ENCODE data around the gene LAMA4. TPM values are rescaled to one million over a fixed set of nuclear protein-coding genes. Genes with fewer than 3 reads are reported as not detected.
"Not testable (repeated sequence)": the region's sequence is repeated elsewhere in the genome, so short reads cannot be mapped to it uniquely, and the experiment has no call there.

The LAMA4 gene
- total RNA-seq, 1 experiment from 2014 or later: 0.72 TPM

GRCh38 chr6:112203577-112204349 is 50.6 kb downstream of the LAMA4 start:
- ChIA-PET CTCF (interaction anchor here (0.6 to 1.4 kb wide), 10 partner anchors 10 to 118 kb away, joined by 3 to 9 read pairs (median 4); no protein-coding TSS in a partner anchor), POLR2A (interaction anchor here (0.6 to 1.6 kb wide), 9 partner anchors 9 to 108 kb away, joined by 3 to 6 read pairs (median 3); no protein-coding TSS in a partner anchor)
- no TSS peak for BruUV-seq (replicated peaks)
- H3K4me1 Mint-ChIP-seq (ENCODE audit: insufficient read depth, unreplicated experiment): peaks cover 27% of the 10 kb centered on the region
- intact Hi-C loops (cut with micrococcal nuclease): no loop called here
- peaks cover 7% of the 10 kb centered on the region for H3K36me3 Mint-ChIP-seq (ENCODE audit: insufficient read depth, unreplicated experiment)
- TF ChIP-seq, protein P1, sequence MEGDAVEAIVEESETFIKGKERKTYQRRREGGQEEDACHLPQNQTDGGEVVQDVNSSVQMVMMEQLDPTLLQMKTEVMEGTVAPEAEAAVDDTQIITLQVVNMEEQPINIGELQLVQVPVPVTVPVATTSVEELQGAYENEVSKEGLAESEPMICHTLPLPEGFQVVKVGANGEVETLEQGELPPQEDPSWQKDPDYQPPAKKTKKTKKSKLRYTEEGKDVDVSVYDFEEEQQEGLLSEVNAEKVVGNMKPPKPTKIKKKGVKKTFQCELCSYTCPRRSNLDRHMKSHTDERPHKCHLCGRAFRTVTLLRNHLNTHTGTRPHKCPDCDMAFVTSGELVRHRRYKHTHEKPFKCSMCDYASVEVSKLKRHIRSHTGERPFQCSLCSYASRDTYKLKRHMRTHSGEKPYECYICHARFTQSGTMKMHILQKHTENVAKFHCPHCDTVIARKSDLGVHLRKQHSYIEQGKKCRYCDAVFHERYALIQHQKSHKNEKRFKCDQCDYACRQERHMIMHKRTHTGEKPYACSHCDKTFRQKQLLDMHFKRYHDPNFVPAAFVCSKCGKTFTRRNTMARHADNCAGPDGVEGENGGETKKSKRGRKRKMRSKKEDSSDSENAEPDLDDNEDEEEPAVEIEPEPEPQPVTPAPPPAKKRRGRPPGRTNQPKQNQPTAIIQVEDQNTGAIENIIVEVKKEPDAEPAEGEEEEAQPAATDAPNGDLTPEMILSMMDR (IDR thresholded peaks at IDR 0.05; ENCODE audit: unreplicated experiment): no peak
- peak overlapping the region; percentile 60 for H3K27ac Mint-ChIP-seq (ENCODE audit: low read depth, unreplicated experiment)
- peak overlapping the region; percentile 12 for H3K4me3 Mint-ChIP-seq (ENCODE audit: unreplicated experiment)
- no peaks in the 10 kb centered on the region for H3K9me3 Mint-ChIP-seq (ENCODE audit: unreplicated experiment)
- no peaks in the 10 kb centered on the region for H3K27me3 Mint-ChIP-seq (ENCODE audit: insufficient read depth, unreplicated experiment)
- peak; percentile 89 for DNase-seq (ENCODE audit: unreplicated experiment)

GRCh38 chr6:112202639-112203341 is 51.6 kb downstream of the LAMA4 start:
- H3K4me3 Mint-ChIP-seq (ENCODE audit: unreplicated experiment): no peak overlapping the region
- ChIA-PET CTCF (interaction anchor here (0.6 to 1.2 kb wide), 6 partner anchors 9 to 133 kb away, joined by 3 to 4 read pairs (median 3); no protein-coding TSS in a partner anchor), POLR2A (interaction anchor here (1.0 to 1.6 kb wide), 4 partner anchors 14 to 83 kb away, joined by 3 to 6 read pairs (median 4); no protein-coding TSS in a partner anchor)
- H3K27me3 Mint-ChIP-seq (ENCODE audit: insufficient read depth, unreplicated experiment): no peaks in the 10 kb centered on the region
- TF ChIP-seq, protein P1 (IDR thresholded peaks at IDR 0.05; ENCODE audit: unreplicated experiment): no peak
- no TSS peak for BruUV-seq (replicated peaks)
- no peaks in the 10 kb centered on the region for H3K9me3 Mint-ChIP-seq (ENCODE audit: unreplicated experiment)
- no peak for DNase-seq (ENCODE audit: unreplicated experiment)
- intact Hi-C loops (cut with micrococcal nuclease): no loop called here
- H3K27ac Mint-ChIP-seq (ENCODE audit: low read depth, unreplicated experiment): no peak overlapping the region
- H3K4me1 Mint-ChIP-seq (ENCODE audit: insufficient read depth, unreplicated experiment): peaks cover 27% of the 10 kb centered on the region
- H3K36me3 Mint-ChIP-seq (ENCODE audit: insufficient read depth, unreplicated experiment): peaks cover 7% of the 10 kb centered on the region

GRCh38 chr6:112200185-112200914 is 54.0 kb downstream of the LAMA4 start:
- H3K27me3 Mint-ChIP-seq (ENCODE audit: insufficient read depth, unreplicated experiment); H3K9me3 Mint-ChIP-seq (ENCODE audit: unreplicated experiment); H3K36me3 Mint-ChIP-seq (ENCODE audit: insufficient read depth, unreplicated experiment); DNase-seq (ENCODE audit: unreplicated experiment); intact Hi-C loops (cut with micrococcal nuclease); H3K4me3 Mint-ChIP-seq (ENCODE audit: unreplicated experiment); H3K27ac Mint-ChIP-seq (ENCODE audit: low read depth, unreplicated experiment); BruUV-seq (replicated peaks): not testable (repeated sequence)
- H3K4me1 Mint-ChIP-seq (ENCODE audit: insufficient read depth, unreplicated experiment): peaks cover 20% of the 10 kb centered on the region
- ChIA-PET POLR2A (interaction anchor here (1.0 kb wide), 1 partner anchor 37 kb away, joined by 4 read pairs; no protein-coding TSS in a partner anchor), CTCF (interaction anchor here (0.9 to 1.1 kb wide), 2 partner anchors 22 to 23 kb away, joined by 3 to 5 read pairs; no protein-coding TSS in a partner anchor)

GRCh38 chr6:112199001-112199403 is 55.4 kb downstream of the LAMA4 start:
- ChIA-PET CTCF (interaction anchor here (0.6 to 2.3 kb wide), 4 partner anchors 10 to 369 kb away, joined by 3 to 11 read pairs (median 6); no protein-coding TSS in a partner anchor), POLR2A (interaction anchor here (1.1 kb wide), 1 partner anchor 105 kb away, joined by 3 read pairs; no protein-coding TSS in a partner anchor)
- H3K4me3 Mint-ChIP-seq (ENCODE audit: unreplicated experiment): no peak overlapping the region
- H3K9me3 Mint-ChIP-seq (ENCODE audit: unreplicated experiment): no peaks in the 10 kb centered on the region
- no peaks in the 10 kb centered on the region for H3K27me3 Mint-ChIP-seq (ENCODE audit: insufficient read depth, unreplicated experiment)
- TF ChIP-seq, protein P1 (IDR thresholded peaks at IDR 0.05; ENCODE audit: unreplicated experiment): no peak
- H3K27ac Mint-ChIP-seq (ENCODE audit: low read depth, unreplicated experiment): no peak overlapping the region
- peaks cover 7% of the 10 kb centered on the region for H3K4me1 Mint-ChIP-seq (ENCODE audit: insufficient read depth, unreplicated experiment)
- intact Hi-C loops (cut with micrococcal nuclease): no loop called here
- no peak for DNase-seq (ENCODE audit: unreplicated experiment)
- no TSS peak for BruUV-seq (replicated peaks)
- H3K36me3 Mint-ChIP-seq (ENCODE audit: insufficient read depth, unreplicated experiment): peaks cover 7% of the 10 kb centered on the region
